GM23338 (cell line): ENCODE measurements around the gene OCA2. TPM values are rescaled to one million over a fixed set of nuclear protein-coding genes. Genes with fewer than 3 reads are reported as not detected.

Experiments used
- ATAC-seq: fragments of 200-7000 bp; cut with Tn5 transposase; 3 replicates; pipeline ENCODE4 v1.9.1; 2020
- DNase-seq: peaks from one replicate; pipeline ENCODE4 v3.0.0-alpha.2; 2015; ENCODE audit warnings: low spot score
- H2AFZ ChIP-seq: fragments of 200-600 bp; sonication (generic); 2 replicates; pipeline ENCODE4 v1.8.0; 2016; ENCODE audit warnings: antibody characterized with exemption, mild to moderate bottlenecking, moderate library complexity
- H3F3A ChIP-seq: fragments of 200-600 bp; sonication (generic); replicated peaks from 2 replicates; pipeline ENCODE4 v1.8.0; 2017; ENCODE audit warnings: antibody characterized with exemption, mixed run types, low read depth
- H3K27ac ChIP-seq: fragments of 200-600 bp; sonication (generic); 2 replicates; pipeline ENCODE4 v1.6.1; 2016; ENCODE audit warnings: low read depth
- H3K27me3 ChIP-seq: fragments of 200-600 bp; sonication (generic); 2 replicates; pipeline ENCODE4 v1.8.0; 2016; ENCODE audit warnings: mild to moderate bottlenecking, mixed run types, moderate library complexity; ENCODE audit not compliant: insufficient read depth
- H3K36me3 ChIP-seq: fragments of 200-600 bp; sonication (generic); 2 replicates; pipeline ENCODE4 v1.8.0; 2016; ENCODE audit warnings: mild to moderate bottlenecking; ENCODE audit not compliant: insufficient read depth
- H3K4me1 ChIP-seq: fragments of 200-600 bp; sonication (generic); 2 replicates; pipeline ENCODE4 v1.8.0; 2016; ENCODE audit warnings: mild to moderate bottlenecking, moderate library complexity; ENCODE audit not compliant: insufficient read depth
- H3K4me2 ChIP-seq: fragments of 200-600 bp; sonication (generic); 2 replicates; pipeline ENCODE4 v1.7.1; 2017; ENCODE audit warnings: mixed run types
- H3K4me3 ChIP-seq: fragments of 200-600 bp; sonication (generic); 2 replicates; pipeline ENCODE4 v1.6.1; 2016; ENCODE audit warnings: mixed run types
- H3K79me2 ChIP-seq: fragments of 200-600 bp; sonication (generic); replicated peaks from 2 replicates; pipeline ENCODE4 v1.8.0; 2017; ENCODE audit warnings: mild to moderate bottlenecking; ENCODE audit not compliant: insufficient read depth
- H3K9me2 ChIP-seq: fragments of 200-600 bp; sonication (generic); 2 replicates; pipeline ENCODE4 v1.8.0; 2017; ENCODE audit not compliant: insufficient read depth
- H4K20me1 ChIP-seq: fragments of 200-600 bp; sonication (generic); replicated peaks from 2 replicates; pipeline ENCODE4 v1.8.0; 2017; ENCODE audit warnings: mild to moderate bottlenecking; ENCODE audit not compliant: insufficient read depth
- H3K27ac Mint-ChIP-seq: 2 replicates; pipeline ENCODE4 v1.8.0; 2020; ENCODE audit warnings: inconsistent platforms, mild to moderate bottlenecking, moderate library complexity, mixed read lengths
- H3K27me3 Mint-ChIP-seq: 3 replicates; pipeline ENCODE4 v1.8.0; 2022; ENCODE audit warnings: low read depth, mild to moderate bottlenecking, moderate library complexity, mixed read lengths, inconsistent platforms; ENCODE audit not compliant: insufficient read depth, poor library complexity
- H3K36me3 Mint-ChIP-seq: 3 replicates; pipeline ENCODE4 v1.8.0; 2021; ENCODE audit warnings: low read depth, mild to moderate bottlenecking, inconsistent platforms, moderate library complexity, mixed read lengths
- H3K4me1 Mint-ChIP-seq: 3 replicates; pipeline ENCODE4 v1.8.0; 2020; ENCODE audit warnings: mild to moderate bottlenecking, inconsistent platforms, mixed read lengths
- H3K4me3 Mint-ChIP-seq: 3 replicates; pipeline ENCODE4 v1.8.0; 2021; ENCODE audit warnings: moderate library complexity, mild to moderate bottlenecking, inconsistent platforms, mixed read lengths
- H3K9me3 Mint-ChIP-seq: 3 replicates; pipeline ENCODE4 v1.8.0; 2020; ENCODE audit warnings: moderate library complexity, mild to moderate bottlenecking, inconsistent platforms, mixed read lengths
- CREB1 ChIP-seq: fragments of 250-450 bp; sonication (Bioruptor Pico); IDR thresholded peaks from 2 replicates; pipeline ENCODE4 v1.5.0; 2020; ENCODE audit warnings: low read depth, mild to moderate bottlenecking, moderate library complexity
- EZH2 ChIP-seq: fragments of 200-600 bp; sonication (generic); IDR thresholded peaks from one replicate; pipeline ENCODE4 v1.8.0; 2017; ENCODE audit warnings: antibody characterized with exemption, mild to moderate bottlenecking, low read depth; ENCODE audit not compliant: unreplicated experiment
- ZNF114 ChIP-seq: fragments of 250-450 bp; sonication (Bioruptor Pico); IDR thresholded peaks from 2 replicates; pipeline ENCODE4 v1.5.0; 2020; ENCODE audit warnings: mild to moderate bottlenecking, moderate library complexity
- ZNF331 ChIP-seq: fragments of 250-450 bp; sonication (Bioruptor Pico); IDR thresholded peaks from 2 replicates; pipeline ENCODE4 v1.5.0; 2020; ENCODE audit warnings: low read depth, mild to moderate bottlenecking, moderate library complexity
- polyA plus RNA-seq: library from polyadenylated mRNA; unstranded; fragments of >200 nt; fragmentation: Nextera tagmentation; extraction: Ambion mirVana; gene quantifications from 2 replicates; pipeline ENCODE4 v1.2.1, GENCODE V29; 2016
- total RNA-seq: library from RNA; depleted of rRNA; stranded (reverse); fragments of >200 nt; shearing (Covaris generic); gene quantifications from 2 replicates; pipeline ENCODE4 v1.2.3, GENCODE V29; 2014
- TF ChIP-seq, protein P1 (sequence below): fragments of 250-450 bp; sonication (Bioruptor Pico); IDR thresholded peaks from 2 replicates; pipeline ENCODE4 v1.5.0; 2020; ENCODE audit warnings: mild to moderate bottlenecking, moderate library complexity
- TF ChIP-seq, protein P2 (sequence below): IDR thresholded peaks from 2 replicates; pipeline ENCODE4 v1.6.1; 2016; ENCODE audit warnings: antibody characterized with exemption

OCA2 gene
- total and polyA plus RNA-seq, 2 experiments from 2014 or later, result 0.40 to 0.69 TPM

DNA sequence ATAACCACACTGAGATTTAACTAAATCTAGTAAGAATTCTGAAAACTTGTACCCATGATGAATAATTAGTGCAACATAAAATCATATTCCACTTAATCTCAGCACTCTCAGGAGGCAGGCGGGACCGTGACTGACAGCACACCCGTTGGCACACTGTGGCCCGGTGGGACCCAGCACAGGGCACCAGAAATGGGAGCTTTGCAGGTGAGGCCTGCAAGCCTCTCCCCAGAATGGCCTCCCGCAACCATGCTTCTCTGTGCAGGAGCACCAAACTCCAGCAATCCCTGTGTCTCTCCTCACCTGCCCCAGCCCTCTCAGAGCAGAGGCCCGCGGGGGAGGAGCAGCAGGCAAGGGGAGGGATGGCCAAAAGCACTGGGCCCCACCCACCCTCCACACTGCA, 31.5 kb upstream of the OCA2 start (continued):
- TF ChIP-seq, protein P1, sequence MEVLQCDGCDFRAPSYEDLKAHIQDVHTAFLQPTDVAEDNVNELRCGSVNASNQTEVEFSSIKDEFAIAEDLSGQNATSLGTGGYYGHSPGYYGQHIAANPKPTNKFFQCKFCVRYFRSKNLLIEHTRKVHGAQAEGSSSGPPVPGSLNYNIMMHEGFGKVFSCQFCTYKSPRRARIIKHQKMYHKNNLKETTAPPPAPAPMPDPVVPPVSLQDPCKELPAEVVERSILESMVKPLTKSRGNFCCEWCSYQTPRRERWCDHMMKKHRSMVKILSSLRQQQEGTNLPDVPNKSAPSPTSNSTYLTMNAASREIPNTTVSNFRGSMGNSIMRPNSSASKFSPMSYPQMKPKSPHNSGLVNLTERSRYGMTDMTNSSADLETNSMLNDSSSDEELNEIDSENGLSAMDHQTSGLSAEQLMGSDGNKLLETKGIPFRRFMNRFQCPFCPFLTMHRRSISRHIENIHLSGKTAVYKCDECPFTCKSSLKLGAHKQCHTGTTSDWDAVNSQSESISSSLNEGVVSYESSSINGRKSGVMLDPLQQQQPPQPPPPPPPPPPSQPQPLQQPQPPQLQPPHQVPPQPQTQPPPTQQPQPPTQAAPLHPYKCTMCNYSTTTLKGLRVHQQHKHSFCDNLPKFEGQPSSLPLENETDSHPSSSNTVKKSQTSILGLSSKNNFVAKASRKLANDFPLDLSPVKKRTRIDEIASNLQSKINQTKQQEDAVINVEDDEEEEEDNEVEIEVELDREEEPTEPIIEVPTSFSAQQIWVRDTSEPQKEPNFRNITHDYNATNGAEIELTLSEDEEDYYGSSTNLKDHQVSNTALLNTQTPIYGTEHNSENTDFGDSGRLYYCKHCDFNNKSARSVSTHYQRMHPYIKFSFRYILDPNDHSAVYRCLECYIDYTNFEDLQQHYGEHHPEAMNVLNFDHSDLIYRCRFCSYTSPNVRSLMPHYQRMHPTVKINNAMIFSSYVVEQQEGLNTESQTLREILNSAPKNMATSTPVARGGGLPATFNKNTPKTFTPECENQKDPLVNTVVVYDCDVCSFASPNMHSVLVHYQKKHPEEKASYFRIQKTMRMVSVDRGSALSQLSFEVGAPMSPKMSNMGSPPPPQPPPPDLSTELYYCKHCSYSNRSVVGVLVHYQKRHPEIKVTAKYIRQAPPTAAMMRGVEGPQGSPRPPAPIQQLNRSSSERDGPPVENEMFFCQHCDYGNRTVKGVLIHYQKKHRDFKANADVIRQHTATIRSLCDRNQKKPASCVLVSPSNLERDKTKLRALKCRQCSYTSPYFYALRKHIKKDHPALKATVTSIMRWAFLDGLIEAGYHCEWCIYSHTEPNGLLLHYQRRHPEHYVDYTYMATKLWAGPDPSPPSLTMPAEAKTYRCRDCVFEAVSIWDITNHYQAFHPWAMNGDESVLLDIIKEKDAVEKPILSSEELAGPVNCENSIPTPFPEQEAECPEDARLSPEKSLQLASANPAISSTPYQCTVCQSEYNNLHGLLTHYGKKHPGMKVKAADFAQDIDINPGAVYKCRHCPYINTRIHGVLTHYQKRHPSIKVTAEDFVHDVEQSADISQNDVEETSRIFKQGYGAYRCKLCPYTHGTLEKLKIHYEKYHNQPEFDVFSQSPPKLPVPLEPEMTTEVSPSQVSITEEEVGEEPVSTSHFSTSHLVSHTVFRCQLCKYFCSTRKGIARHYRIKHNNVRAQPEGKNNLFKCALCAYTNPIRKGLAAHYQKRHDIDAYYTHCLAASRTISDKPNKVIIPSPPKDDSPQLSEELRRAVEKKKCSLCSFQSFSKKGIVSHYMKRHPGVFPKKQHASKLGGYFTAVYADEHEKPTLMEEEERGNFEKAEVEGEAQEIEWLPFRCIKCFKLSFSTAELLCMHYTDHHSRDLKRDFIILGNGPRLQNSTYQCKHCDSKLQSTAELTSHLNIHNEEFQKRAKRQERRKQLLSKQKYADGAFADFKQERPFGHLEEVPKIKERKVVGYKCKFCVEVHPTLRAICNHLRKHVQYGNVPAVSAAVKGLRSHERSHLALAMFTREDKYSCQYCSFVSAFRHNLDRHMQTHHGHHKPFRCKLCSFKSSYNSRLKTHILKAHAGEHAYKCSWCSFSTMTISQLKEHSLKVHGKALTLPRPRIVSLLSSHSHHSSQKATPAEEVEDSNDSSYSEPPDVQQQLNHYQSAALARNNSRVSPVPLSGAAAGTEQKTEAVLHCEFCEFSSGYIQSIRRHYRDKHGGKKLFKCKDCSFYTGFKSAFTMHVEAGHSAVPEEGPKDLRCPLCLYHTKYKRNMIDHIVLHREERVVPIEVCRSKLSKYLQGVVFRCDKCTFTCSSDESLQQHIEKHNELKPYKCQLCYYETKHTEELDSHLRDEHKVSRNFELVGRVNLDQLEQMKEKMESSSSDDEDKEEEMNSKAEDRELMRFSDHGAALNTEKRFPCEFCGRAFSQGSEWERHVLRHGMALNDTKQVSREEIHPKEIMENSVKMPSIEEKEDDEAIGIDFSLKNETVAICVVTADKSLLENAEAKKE (CRISPR knock-in tag), result no peak

DNA sequence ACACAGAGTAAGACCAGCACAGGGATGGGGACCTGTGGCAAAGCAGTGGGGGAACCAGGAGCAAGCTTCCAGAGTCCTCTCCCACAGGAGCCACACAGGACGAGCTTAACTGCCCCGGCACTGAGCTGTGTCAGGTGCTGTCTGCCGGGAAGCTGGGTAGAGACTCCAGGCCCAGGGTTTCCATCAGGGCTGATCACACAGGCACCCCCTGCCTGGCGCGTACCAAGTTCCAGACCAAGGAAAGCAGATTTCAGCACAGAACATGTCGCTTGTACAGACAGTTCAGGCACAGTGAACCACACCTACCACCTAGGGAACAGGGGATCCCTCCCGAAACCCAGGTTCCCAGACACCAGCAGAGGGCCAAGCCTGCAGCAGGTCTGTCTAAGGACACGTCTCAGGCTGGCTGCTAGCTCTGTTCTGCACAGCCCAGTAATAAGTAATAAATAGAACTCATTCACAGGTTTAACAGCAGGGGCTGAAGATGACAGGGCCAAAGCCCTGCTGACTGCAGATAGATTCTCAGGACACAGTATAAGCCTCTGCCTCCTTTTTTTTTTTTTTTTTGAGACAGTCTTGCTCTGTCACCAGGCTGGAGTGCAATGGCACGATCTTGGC, 30.2 kb upstream of the OCA2 start:
- no peaks in the 10 kb centered on the region for H3F3A ChIP-seq
- Mint-ChIP-seq H3K36me3 (peaks cover 69% of the 10 kb centered on the region), H3K27me3 (no peaks in the 10 kb centered on the region), H3K27ac (no peak overlapping the region), H3K9me3 (no peaks in the 10 kb centered on the region), H3K4me3 (no peak overlapping the region), H3K4me1 (peaks cover 22% of the 10 kb centered on the region)
- H2AFZ ChIP-seq, result no peak overlapping the region
- DNase-seq (no peak), ATAC-seq (no peak)
- H3K27ac ChIP-seq, result no peak overlapping the region
- H3K4me3 ChIP-seq, result no peak overlapping the region
- peaks cover 6% of the 10 kb centered on the region; the same call in 1 of the 2 replicates for H3K36me3 ChIP-seq
- no peaks in the 10 kb centered on the region for H3K9me2 ChIP-seq
- peaks cover 5% of the 10 kb centered on the region; the same call in 1 of the 2 replicates for H3K79me2 ChIP-seq
- peaks cover 6% of the 10 kb centered on the region for H4K20me1 ChIP-seq
- no peak overlapping the region for H3K4me2 ChIP-seq
- H3K27me3 ChIP-seq, result no peaks in the 10 kb centered on the region
- peaks cover 15% of the 10 kb centered on the region for H3K4me1 ChIP-seq
- TF ChIP-seq ZNF331 (CRISPR knock-in tag) (no peak), EZH2 (no peak), ZNF114 (CRISPR knock-in tag) (no peak), CREB1 (CRISPR knock-in tag) (no peak)
- TF ChIP-seq, protein P2, sequence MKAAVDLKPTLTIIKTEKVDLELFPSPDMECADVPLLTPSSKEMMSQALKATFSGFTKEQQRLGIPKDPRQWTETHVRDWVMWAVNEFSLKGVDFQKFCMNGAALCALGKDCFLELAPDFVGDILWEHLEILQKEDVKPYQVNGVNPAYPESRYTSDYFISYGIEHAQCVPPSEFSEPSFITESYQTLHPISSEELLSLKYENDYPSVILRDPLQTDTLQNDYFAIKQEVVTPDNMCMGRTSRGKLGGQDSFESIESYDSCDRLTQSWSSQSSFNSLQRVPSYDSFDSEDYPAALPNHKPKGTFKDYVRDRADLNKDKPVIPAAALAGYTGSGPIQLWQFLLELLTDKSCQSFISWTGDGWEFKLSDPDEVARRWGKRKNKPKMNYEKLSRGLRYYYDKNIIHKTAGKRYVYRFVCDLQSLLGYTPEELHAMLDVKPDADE, result no peak
- TF ChIP-seq, protein P1 (CRISPR knock-in tag), result no peak
